Panc1 (cell line): ENCODE measurements around the gene PIGZ. TPM values are rescaled to one million over a fixed set of nuclear protein-coding genes. Genes with fewer than 3 reads are reported as not detected.
A peak's percentile ranks its signal among the peaks of the same experiment; 100 is the strongest.

Experiments
- ATAC-seq: fragments of 200-7000 bp; cut with Tn5 transposase; 2 replicates; pipeline ENCODE4 v1.9.1; 2020; ENCODE audit warnings: mild to moderate bottlenecking, moderate library complexity
- BruUV-seq: library from RNA; stranded (reverse); fragments of 400-500 nt; replicated peaks from 2 replicates; lab custom pipeline; 2021; lab: Mats Ljungman, UMichigan
- CTCF ChIA-PET: fragments of 300-600 bp; sonication (Branson Sonifier 250); formaldehyde crosslinking; loops from one replicate; lab custom pipeline; 2022; ENCODE audit warnings: antibody characterized with exemption; lab: Charles Lee
- POLR2A ChIA-PET: fragments of 300-600 bp; sonication (Branson Sonifier 250); formaldehyde crosslinking; loops from one replicate; lab custom pipeline; 2022; ENCODE audit warnings: antibody characterized with exemption; lab: Charles Lee
- DNase-seq: peaks from one replicate; pipeline ENCODE4 v3.0.0-alpha.2; 2010; ENCODE audit warnings: low read depth, low spot score
- H3K27ac ChIP-seq: 2 replicates; pipeline ENCODE4 v1.5.1; 2011; ENCODE audit warnings: mild to moderate bottlenecking, low read length, inconsistent platforms
- H3K27me3 ChIP-seq: fragments of 200-500 bp; sonication (Bioruptor generic); 2 replicates; pipeline ENCODE4 v1.6.0; 2014; ENCODE audit warnings: low read length, inconsistent platforms; ENCODE audit not compliant: control insufficient read depth, insufficient read depth
- H3K36me3 ChIP-seq: fragments of 200-500 bp; sonication (Bioruptor generic); 2 replicates; pipeline ENCODE4 v1.5.1; 2014; ENCODE audit warnings: inconsistent platforms, mild to moderate bottlenecking, low read length, moderate library complexity; ENCODE audit not compliant: control insufficient read depth, insufficient read depth
- H3K4me1 ChIP-seq: 2 replicates; pipeline ENCODE4 v1.5.1; 2011; ENCODE audit warnings: inconsistent platforms, mild to moderate bottlenecking, low read length, moderate library complexity; ENCODE audit not compliant: control insufficient read depth, insufficient read depth
- H3K4me3 ChIP-seq, 2 experiments: 2 replicates each; pipeline ENCODE4 v1.5.1; 2011 to 2012; ENCODE audit warnings: low read depth in 2 of 2, low read length in 2 of 2, mild to moderate bottlenecking in 2 of 2, inconsistent platforms in 1 of 2, moderate library complexity in 1 of 2
- H3K9me3 ChIP-seq: fragments of 200-500 bp; sonication (Bioruptor generic); 2 replicates; pipeline ENCODE4 v1.5.1; 2014; ENCODE audit warnings: low read depth, mild to moderate bottlenecking, inconsistent platforms, low read length, moderate library complexity; ENCODE audit not compliant: control insufficient read depth, insufficient read depth
- CTCF ChIP-seq: fragments of 450-650 bp; IDR thresholded peaks from 2 replicates; pipeline ENCODE4 v1.5.1; 2017; ENCODE audit warnings: mild to moderate bottlenecking
- POLR2AphosphoS5 ChIP-seq: IDR thresholded peaks from 2 replicates; pipeline ENCODE4 v1.6.1; 2012; ENCODE audit warnings: mild to moderate bottlenecking, low read depth, low read length, moderate library complexity
- REST ChIP-seq, 2 experiments: IDR thresholded peaks; 2 replicates each; pipeline ENCODE4 v1.6.1; 2011 to 2012; ENCODE audit warnings: low read depth in 2 of 2, control low read depth in 1 of 2, low read length in 1 of 2, mild to moderate bottlenecking in 1 of 2, moderate library complexity in 1 of 2; ENCODE audit not compliant: insufficient read depth in 1 of 2
- SIN3A ChIP-seq: IDR thresholded peaks from 2 replicates; pipeline ENCODE4 v1.6.1; 2012; ENCODE audit warnings: low read depth, mild to moderate bottlenecking, low read length, moderate library complexity, borderline replicate concordance; ENCODE audit not compliant: insufficient read depth
- TCF7L2 ChIP-seq: IDR thresholded peaks from 2 replicates; pipeline ENCODE4 v1.6.1; 2011; ENCODE audit warnings: mild to moderate bottlenecking, low read depth, low read length, inconsistent platforms
- in situ Hi-C: cut with HindIII; loops from 2 replicates; pipeline ENCODE4 v1.10.0; 2016; ENCODE audit warnings: low sequenced_read_pairs, low pct_unique_long_range_greater_than_20kb
- intact Hi-C: fragments of 100-400 bp; cut with micrococcal nuclease; formaldehyde crosslinking; loops from one replicate; pipeline ENCODE4 v1.10.0; 2022; ENCODE audit not compliant: unreplicated experiment
- total RNA-seq: library from RNA; stranded (reverse); gene quantifications from one replicate; pipeline ENCODE4 v1.2.1, GENCODE V29; 2021; ENCODE audit not compliant: unreplicated experiment

PIGZ gene
- total RNA-seq, 1 experiment from 2014 or later = 6.3 TPM

- DNase-seq (no peak), ATAC-seq (0 out of 2 replicates have a peak, but pooled peaks have one; percentile 5)
- Histone ChIP-seq H3K4me3 (no peak overlapping the region), H3K27ac (no peak overlapping the region), H3K9me3 (no peaks in the 10 kb centered on the region), H3K36me3 (no peaks in the 10 kb centered on the region), H3K4me1 (peaks cover 10% of the 10 kb centered on the region; the same call in 1 of the 2 replicates), H3K27me3 (no peaks in the 10 kb centered on the region)
- CTCF ChIA-PET = no interaction called here
- BruUV-seq = no TSS peak
- intact Hi-C loops (no loop called here), in situ Hi-C loops (no loop called here)
- POLR2A ChIA-PET = interaction anchor here (0.5 kb wide), 1 partner anchor 16 kb away, joined by 5 read pairs; no protein-coding TSS in a partner anchor
- TF ChIP-seq CTCF = no peak
- TF ChIP-seq POLR2AphosphoS5 = no peak
- no peak for TF ChIP-seq TCF7L2
- TF ChIP-seq SIN3A = no peak
These were observed 22.0 kb upstream of the PIGZ start for GRCh38 chr3:196990601-196991007.

GRCh38 chr3:196989721-196990262 lies 21.2 kb upstream of the PIGZ start:
- BruUV-seq = no TSS peak
- Histone ChIP-seq H3K36me3 (no peaks in the 10 kb centered on the region), H3K27me3 (no peaks in the 10 kb centered on the region), H3K9me3 (no peaks in the 10 kb centered on the region), H3K4me1 (peaks cover 10% of the 10 kb centered on the region; the same call in 1 of the 2 replicates), H3K27ac (no peak overlapping the region), H3K4me3 (no peak overlapping the region)
- intact Hi-C loops (no loop called here), in situ Hi-C loops (no loop called here)
- DNase-seq = no peak
- TF ChIP-seq REST (IDR thresholded peaks at IDR 0.05; ENCODE audit: insufficient read depth in 1 of 2, low read depth in 2 of 2, low read length in 1 of 2) (no peak), SIN3A (no peak), TCF7L2 (no peak), POLR2AphosphoS5 (no peak), CTCF (no peak)
- CTCF ChIA-PET = no interaction called here
- peak; percentile 79 for ATAC-seq
- POLR2A ChIA-PET = no interaction called here
